RWPE2 (cell line): ENCODE data around the gene ADGRF3.

Experiments used
- ATAC-seq: fragments of 200-7000 bp; cut with Tn5 transposase; 3 replicates; pipeline ENCODE4 v1.9.1; 2021; ENCODE audit warnings: low read depth
- DNase-seq: peaks from one replicate; pipeline ENCODE4 v3.0.0-alpha.2; 2020; ENCODE audit warnings: low spot score
- H3K27ac ChIP-seq: fragments of 450-650 bp; 2 replicates; pipeline ENCODE4 v1.5.1; 2017; ENCODE audit warnings: mild to moderate bottlenecking; ENCODE audit not compliant: poor library complexity, severe bottlenecking
- H3K27me3 ChIP-seq: fragments of 250-450 bp; sonication (Bioruptor Pico); 2 replicates; pipeline ENCODE4 v1.5.1; 2021; ENCODE audit warnings: mild to moderate bottlenecking, moderate library complexity; ENCODE audit not compliant: insufficient read depth, poor library complexity, severe bottlenecking
- H3K36me3 ChIP-seq: fragments of 250-450 bp; sonication (Bioruptor Pico); 2 replicates; pipeline ENCODE4 v1.5.1; 2020; ENCODE audit warnings: low read depth, mild to moderate bottlenecking, moderate library complexity
- H3K4me1 ChIP-seq: fragments of 250-450 bp; sonication (Bioruptor Pico); 2 replicates; pipeline ENCODE4 v1.5.1; 2021; ENCODE audit warnings: mild to moderate bottlenecking, moderate library complexity; ENCODE audit not compliant: insufficient read depth, poor library complexity, severe bottlenecking
- H3K4me3 ChIP-seq: fragments of 250-450 bp; sonication (Bioruptor Pico); 2 replicates; pipeline ENCODE4 v1.5.1; 2021; ENCODE audit warnings: mild to moderate bottlenecking, moderate library complexity; ENCODE audit not compliant: severe bottlenecking
- H3K9me3 ChIP-seq: fragments of 250-450 bp; sonication (Bioruptor Pico); 2 replicates; pipeline ENCODE4 v1.5.1; 2021; ENCODE audit warnings: mild to moderate bottlenecking, moderate library complexity; ENCODE audit not compliant: severe bottlenecking
- CTCF ChIP-seq: fragments of 450-650 bp; IDR thresholded peaks from one replicate; pipeline ENCODE4 v1.5.1; 2017; ENCODE audit warnings: mild to moderate bottlenecking, moderate library complexity; ENCODE audit not compliant: poor library complexity, severe bottlenecking

Gene ADGRF3

GRCh38 chr2:26302846-26303245 is 43.7 kb downstream of the ADGRF3 start:
- Histone ChIP-seq H3K4me3 (no peak overlapping the region), H3K4me1 (peaks cover 38% of the 10 kb centered on the region), H3K27me3 (no peaks in the 10 kb centered on the region), H3K9me3 (no peaks in the 10 kb centered on the region), H3K27ac (no peak overlapping the region), H3K36me3 (no peaks in the 10 kb centered on the region)
- peak; percentile 29; the same call in 2 of the 3 replicates for ATAC-seq
- DNase-seq = no peak
- no peak for TF ChIP-seq CTCF

- no peak for TF ChIP-seq CTCF
- Histone ChIP-seq H3K27me3 (no peaks in the 10 kb centered on the region), H3K27ac (peak overlapping the region; percentile 86), H3K4me1 (peaks cover 36% of the 10 kb centered on the region), H3K9me3 (no peaks in the 10 kb centered on the region), H3K36me3 (no peaks in the 10 kb centered on the region), H3K4me3 (peak overlapping the region; percentile 18)
- DNase-seq = no peak
- peak; percentile 61 for ATAC-seq
Measured at GRCh38 chr2:26300234-26300925, 46.2 kb downstream of the ADGRF3 start.

- H3K27me3 ChIP-seq = no peaks in the 10 kb centered on the region
- peaks cover 29% of the 10 kb centered on the region for H3K4me1 ChIP-seq
- H3K4me3 ChIP-seq = peak overlapping the region; percentile 18
- no peaks in the 10 kb centered on the region for H3K9me3 ChIP-seq
- TF ChIP-seq CTCF = no peak
- no peaks in the 10 kb centered on the region for H3K36me3 ChIP-seq
- peak overlapping the region; percentile 86 for H3K27ac ChIP-seq
- DNase-seq (no peak), ATAC-seq (peak; percentile 56)
Measured at GRCh38 chr2:26299471-26300101, 47.0 kb downstream of the ADGRF3 start.

- DNase-seq = no peak
- H3K27ac ChIP-seq = peak overlapping the region; percentile 86
- TF ChIP-seq CTCF = no peak
Measured at GRCh38 chr2:26298638-26299393, 47.8 kb downstream of the ADGRF3 start.

More at GRCh38 chr2:26298638-26299393, 47.8 kb downstream of the ADGRF3 start:
- ATAC-seq = peak; percentile 49
- H3K27me3 ChIP-seq = no peaks in the 10 kb centered on the region
- H3K9me3 ChIP-seq = no peaks in the 10 kb centered on the region
- no peaks in the 10 kb centered on the region for H3K36me3 ChIP-seq
- H3K4me3 ChIP-seq = peak overlapping the region; percentile 18
- H3K4me1 ChIP-seq = peaks cover 29% of the 10 kb centered on the region
